GM13977 (cell line): ENCODE results near the gene RASSF4.

Experiments used
- DNase-seq: peaks from one replicate; pipeline ENCODE4 v3.0.0; 2012; ENCODE audit warnings: low spot score
- CTCF ChIP-seq: IDR thresholded peaks from 2 replicates; pipeline ENCODE4 v1.5.1; 2012; ENCODE audit warnings: mild to moderate bottlenecking, control low read depth; ENCODE audit not compliant: insufficient read depth; ENCODE audit errors: extremely low read depth, missing control alignments
- in situ Hi-C: fragments of 300-500 bp; cut with MboI; formaldehyde crosslinking; loops from one replicate; pipeline ENCODE4 v1.12.0; 2022; ENCODE audit warnings: low sequenced_read_pairs, low pct_unique_long_range_greater_than_20kb, mixed read lengths, inconsistent platforms; ENCODE audit not compliant: unreplicated experiment

The RASSF4 gene

GRCh38 chr10:44960088-44960460 lies 472 bp downstream of the RASSF4 start:
- no peak for TF ChIP-seq CTCF
- DNase-seq: peak; percentile 12
- in situ Hi-C loops: no loop called here

GRCh38 chr10:44960482-44961229 lies 1.1 kb downstream of the RASSF4 start:
- peak; percentile 10 for DNase-seq
- TF ChIP-seq CTCF: no peak
- in situ Hi-C loops: no loop called here

GRCh38 chr10:44961230-44961571 lies 1.6 kb downstream of the RASSF4 start:
- TF ChIP-seq CTCF: no peak
- DNase-seq: no peak
- in situ Hi-C loops: no loop called here

GRCh38 chr10:44961931-44962750 lies 2.5 kb downstream of the RASSF4 start:
- no peak for TF ChIP-seq CTCF
- no peak for DNase-seq
- in situ Hi-C loops: no loop called here

- in situ Hi-C loops: no loop called here
- DNase-seq: peak; percentile 4
- peak; percentile 29 for TF ChIP-seq CTCF
These were observed 3.5 kb downstream of the RASSF4 start for GRCh38 chr10:44962870-44963738.
